ENCODE data around the gene PHACTR4.
"Not testable (repeated sequence)": the region's sequence is repeated elsewhere in the genome, so short reads cannot be mapped to it uniquely, and the experiment has no call there.

The PHACTR4 gene

GRCh38 chr1:28369371-28370238 lies at the start of gene PHACTR4:
PHACTR4 (plus strand) TSS chr1:28369740; CDS start chr1:28407448, 37,708 bp downstream.
- peak; percentile 65 to 76 for DNase-seq (ENCODE audit: low read depth in 2 of 2)

- no peak for DNase-seq (ENCODE audit: low read depth in 2 of 2)
Observed at GRCh38 chr1:28322194-28322593, 47.3 kb upstream of the PHACTR4 start.

- no peak for DNase-seq (ENCODE audit: low read depth in 2 of 2)
Observed at GRCh38 chr1:28323720-28324119, 45.8 kb upstream of the PHACTR4 start.

DNA sequence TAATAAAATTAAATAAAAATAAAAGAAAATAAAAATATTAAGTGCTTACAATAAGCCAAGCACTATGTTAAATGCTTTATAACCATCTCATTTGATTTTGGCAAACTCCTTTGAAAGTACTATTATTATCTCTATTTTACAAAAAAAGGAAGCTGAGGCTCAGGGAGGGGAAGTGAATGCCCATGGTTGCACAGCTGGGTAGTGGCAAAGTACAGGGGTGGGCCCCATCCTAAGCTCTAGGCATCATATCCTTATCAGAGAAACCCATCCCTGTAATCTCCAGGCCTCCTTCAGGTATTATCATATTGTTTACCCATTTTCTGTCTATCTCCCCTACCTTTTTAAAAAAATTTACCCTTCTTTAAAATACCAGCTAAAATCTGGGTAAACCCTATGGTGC lies 43.0 kb upstream of the PHACTR4 start:
- no peak for DNase-seq (ENCODE audit: low read depth in 2 of 2)

GRCh38 chr1:28326984-28327383 lies 42.6 kb upstream of the PHACTR4 start:
- DNase-seq (ENCODE audit: low read depth in 2 of 2) = no peak

GRCh38 chr1:28327431-28327830 lies 42.1 kb upstream of the PHACTR4 start:
- not testable (repeated sequence) for DNase-seq (ENCODE audit: low read depth in 2 of 2)

- no peak for DNase-seq (ENCODE audit: low read depth in 2 of 2)
Observed at GRCh38 chr1:28328228-28328648, 41.3 kb upstream of the PHACTR4 start.

GRCh38 chr1:28329395-28330153 lies 40.0 kb upstream of the PHACTR4 start:
- DNase-seq (ENCODE audit: low read depth in 2 of 2) = peak; percentile 3 to 33

- DNase-seq (ENCODE audit: low read depth in 2 of 2) = no peak
Observed at GRCh38 chr1:28338897-28339296, 30.6 kb upstream of the PHACTR4 start.

GRCh38 chr1:28339551-28339950 lies 30.0 kb upstream of the PHACTR4 start:
- no peak for DNase-seq (ENCODE audit: low read depth in 2 of 2)

GRCh38 chr1:28340221-28340974 lies 29.1 kb upstream of the PHACTR4 start:
- DNase-seq (ENCODE audit: low read depth in 2 of 2) = no peak

- DNase-seq (ENCODE audit: low read depth in 2 of 2) = no peak
Observed at GRCh38 chr1:28341591-28341990, 27.9 kb upstream of the PHACTR4 start.

GRCh38 chr1:28343405-28343804 lies 26.1 kb upstream of the PHACTR4 start:
- no peak for DNase-seq (ENCODE audit: low read depth in 2 of 2)

- not testable (repeated sequence) for DNase-seq (ENCODE audit: low read depth in 2 of 2)
Observed at GRCh38 chr1:28353248-28353810, 16.2 kb upstream of the PHACTR4 start.

GRCh38 chr1:28354121-28354520 lies 15.4 kb upstream of the PHACTR4 start:
- DNase-seq (ENCODE audit: low read depth in 2 of 2) = no peak

- no peak for DNase-seq (ENCODE audit: low read depth in 2 of 2)
Observed at GRCh38 chr1:28358716-28359115, 10.8 kb upstream of the PHACTR4 start.

- peak; percentile 55 to 64 for DNase-seq (ENCODE audit: low read depth in 2 of 2)
Observed at GRCh38 chr1:28359592-28360239, 9.8 kb upstream of the PHACTR4 start.

GRCh38 chr1:28364888-28365287 lies 4.7 kb upstream of the PHACTR4 start:
- no peak for DNase-seq (ENCODE audit: low read depth in 2 of 2)

DNA sequence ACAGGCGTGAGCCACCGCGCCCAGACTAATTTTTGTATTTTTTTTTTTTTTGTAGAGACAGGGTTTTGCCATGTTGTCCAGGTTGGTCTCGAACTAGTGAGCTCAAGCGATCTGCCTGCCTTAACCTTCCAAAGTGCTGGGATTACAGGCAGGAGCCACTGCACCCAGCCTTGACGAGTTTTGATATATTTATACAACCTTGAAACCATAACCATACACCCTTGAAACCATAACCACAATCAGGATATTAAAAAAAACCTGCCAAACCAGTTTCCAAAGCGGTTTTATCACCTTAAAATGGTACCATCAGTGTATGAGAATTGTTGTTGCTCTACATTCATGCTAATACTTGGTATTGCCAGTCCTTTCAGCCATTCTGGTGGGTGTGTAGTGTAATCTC lies 3.7 kb upstream of the PHACTR4 start:
- DNase-seq (ENCODE audit: low read depth in 2 of 2) = no peak

GRCh38 chr1:28368608-28369007 lies 932 bp upstream of the PHACTR4 start:
- DNase-seq (ENCODE audit: low read depth in 2 of 2) = not testable (repeated sequence)

Data from stimulated activated CD8-positive, alpha-beta memory T cell treated with anti-CD3 and anti-CD28 coated beads, Interleukin-7, amount 100 ng/mL, for 4 hours (primary cell).